Calu3 (cell line): Measurements from ENCODE around the gene CD34. TPM values are rescaled to one million over a fixed set of nuclear protein-coding genes. Genes with fewer than 3 reads are reported as not detected.

ENCODE experiments used
- Bru-seq: library from RNA; stranded (reverse); fragments of 400-500 nt; gene quantifications from one replicate; lab custom pipeline; 2021; lab: Mats Ljungman, UMichigan
- BruChase-seq, 2 experiments: library from RNA; stranded (reverse); fragments of 400-500 nt; gene quantifications; one replicate each; lab custom pipeline; 2021; lab: Mats Ljungman, UMichigan
- BruUV-seq: library from RNA; stranded (reverse); fragments of 400-500 nt; replicated peaks from 2 replicates; lab custom pipeline; 2021; lab: Mats Ljungman, UMichigan
- CTCF ChIA-PET: fragments of 300-600 bp; sonication (Branson Sonifier 250); formaldehyde crosslinking; loops from one replicate; lab custom pipeline; 2022; ENCODE audit warnings: antibody characterized with exemption; lab: Charles Lee
- DNase-seq: peaks from one replicate; pipeline ENCODE4 v3.0.0; 2022
- H3K27ac Mint-ChIP-seq: one replicate; pipeline ENCODE4 v1.8.0; 2022; ENCODE audit warnings: mixed read lengths; ENCODE audit not compliant: unreplicated experiment
- H3K27me3 Mint-ChIP-seq: one replicate; pipeline ENCODE4 v1.8.0; 2022; ENCODE audit warnings: mixed read lengths; ENCODE audit not compliant: unreplicated experiment
- H3K36me3 Mint-ChIP-seq: one replicate; pipeline ENCODE4 v1.8.0; 2022; ENCODE audit warnings: mild to moderate bottlenecking, moderate library complexity, mixed read lengths; ENCODE audit not compliant: insufficient read depth, unreplicated experiment
- H3K4me1 Mint-ChIP-seq: one replicate; pipeline ENCODE4 v1.8.0; 2022; ENCODE audit warnings: mild to moderate bottlenecking, low read depth, mixed read lengths; ENCODE audit not compliant: unreplicated experiment
- H3K4me3 Mint-ChIP-seq: one replicate; pipeline ENCODE4 v1.8.0; 2022; ENCODE audit warnings: mild to moderate bottlenecking, low read depth, moderate library complexity, mixed read lengths; ENCODE audit not compliant: unreplicated experiment
- H3K9me3 Mint-ChIP-seq: one replicate; pipeline ENCODE4 v1.8.0; 2022; ENCODE audit warnings: low read depth, mixed read lengths; ENCODE audit not compliant: unreplicated experiment
- intact Hi-C: fragments of 100-400 bp; cut with micrococcal nuclease; formaldehyde crosslinking; loops from one replicate; pipeline ENCODE4 v1.10.0; 2022; ENCODE audit not compliant: unreplicated experiment
- long read RNA-seq: library from polyadenylated mRNA; stranded (forward); transcript quantifications from one replicate; pipeline ENCODE4 v2.0.0, GENCODE V29; 2022
- total RNA-seq: library from RNA; stranded (reverse); gene quantifications from 2 replicates; pipeline ENCODE4 v1.2.3, GENCODE V29; 2022
- TF ChIP-seq, protein P1 (sequence below): fragments of 200-600 bp; IDR thresholded peaks from one replicate; pipeline ENCODE4 v1.8.0; 2022; ENCODE audit warnings: antibody characterized with exemption; ENCODE audit not compliant: unreplicated experiment

CD34 gene, protein sequence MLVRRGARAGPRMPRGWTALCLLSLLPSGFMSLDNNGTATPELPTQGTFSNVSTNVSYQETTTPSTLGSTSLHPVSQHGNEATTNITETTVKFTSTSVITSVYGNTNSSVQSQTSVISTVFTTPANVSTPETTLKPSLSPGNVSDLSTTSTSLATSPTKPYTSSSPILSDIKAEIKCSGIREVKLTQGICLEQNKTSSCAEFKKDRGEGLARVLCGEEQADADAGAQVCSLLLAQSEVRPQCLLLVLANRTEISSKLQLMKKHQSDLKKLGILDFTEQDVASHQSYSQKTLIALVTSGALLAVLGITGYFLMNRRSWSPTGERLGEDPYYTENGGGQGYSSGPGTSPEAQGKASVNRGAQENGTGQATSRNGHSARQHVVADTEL
- total RNA-seq: 0.24 and 0.34 TPM in 2 replicates
- Bru-seq, nascent RNA: not detected
- BruChase-seq, experiment 1, labeled RNA remaining after a 6-hour chase: percentile 11 among the genes with signal in this experiment
- percentile 9 among the genes with signal in this experiment for BruChase-seq, experiment 2, labeled RNA remaining after a 2-hour chase
- long read RNA-seq: 0 reads

DNA sequence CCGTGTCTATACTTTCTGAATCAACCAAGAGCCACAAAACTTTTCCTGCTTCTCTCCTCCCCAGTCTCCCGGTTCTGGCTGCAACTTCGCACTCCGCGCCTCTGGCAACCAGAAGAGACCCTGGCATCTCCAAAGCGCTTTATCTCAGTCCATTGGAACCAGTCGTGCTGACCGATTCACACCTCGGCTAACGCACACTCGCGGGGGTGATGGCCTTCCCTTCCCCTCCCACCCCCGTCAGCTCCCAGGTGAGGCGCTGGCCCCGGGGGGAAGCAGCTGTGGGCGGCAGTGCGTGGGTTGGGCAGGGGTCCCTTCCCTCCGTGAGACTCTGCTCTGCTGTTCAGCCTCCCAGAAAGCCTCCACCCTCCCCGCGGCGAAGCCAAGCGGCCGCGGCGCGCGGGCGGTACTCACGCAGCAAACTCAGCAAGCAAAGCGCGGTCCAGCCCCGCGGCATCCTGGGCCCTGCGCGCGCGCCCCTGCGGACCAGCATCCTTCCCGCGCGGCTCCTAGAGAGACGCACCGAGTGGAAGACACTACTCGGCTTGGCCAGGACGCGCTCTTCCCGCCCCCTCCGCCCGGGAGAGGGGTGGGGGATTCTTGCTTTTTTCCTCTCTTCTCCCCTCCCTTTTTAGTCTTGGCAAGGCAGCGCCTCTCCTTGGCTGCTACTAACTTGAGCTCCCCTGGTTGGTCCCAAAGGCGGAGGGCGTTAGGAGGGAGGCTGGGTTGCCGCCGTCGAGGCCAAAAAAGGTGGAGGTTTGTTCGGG is at the start of gene CD34:
Gene CD34, minus strand, starts transcription at position 535 of the 764 bp plus-strand sequence. Its CDS starts 45 bp downstream, at position 490.
- H3K9me3 Mint-ChIP-seq: no peaks in the 10 kb centered on the region
- peak within 1 kb of the TSS; percentile 4 for H3K27ac Mint-ChIP-seq
- peaks cover 26% of the 10 kb centered on the region for H3K4me1 Mint-ChIP-seq
- BruUV-seq: no TSS peak
- peaks cover 7% of the 10 kb centered on the region for H3K36me3 Mint-ChIP-seq
- DNase-seq: peak; percentile 35
- TF ChIP-seq, protein P1, sequence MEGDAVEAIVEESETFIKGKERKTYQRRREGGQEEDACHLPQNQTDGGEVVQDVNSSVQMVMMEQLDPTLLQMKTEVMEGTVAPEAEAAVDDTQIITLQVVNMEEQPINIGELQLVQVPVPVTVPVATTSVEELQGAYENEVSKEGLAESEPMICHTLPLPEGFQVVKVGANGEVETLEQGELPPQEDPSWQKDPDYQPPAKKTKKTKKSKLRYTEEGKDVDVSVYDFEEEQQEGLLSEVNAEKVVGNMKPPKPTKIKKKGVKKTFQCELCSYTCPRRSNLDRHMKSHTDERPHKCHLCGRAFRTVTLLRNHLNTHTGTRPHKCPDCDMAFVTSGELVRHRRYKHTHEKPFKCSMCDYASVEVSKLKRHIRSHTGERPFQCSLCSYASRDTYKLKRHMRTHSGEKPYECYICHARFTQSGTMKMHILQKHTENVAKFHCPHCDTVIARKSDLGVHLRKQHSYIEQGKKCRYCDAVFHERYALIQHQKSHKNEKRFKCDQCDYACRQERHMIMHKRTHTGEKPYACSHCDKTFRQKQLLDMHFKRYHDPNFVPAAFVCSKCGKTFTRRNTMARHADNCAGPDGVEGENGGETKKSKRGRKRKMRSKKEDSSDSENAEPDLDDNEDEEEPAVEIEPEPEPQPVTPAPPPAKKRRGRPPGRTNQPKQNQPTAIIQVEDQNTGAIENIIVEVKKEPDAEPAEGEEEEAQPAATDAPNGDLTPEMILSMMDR: no peak
- peak within 1 kb of the TSS; percentile 65 for H3K4me3 Mint-ChIP-seq
- intact Hi-C loops: no loop called here
- peaks cover 38% of the 10 kb centered on the region for H3K27me3 Mint-ChIP-seq
- CTCF ChIA-PET: interaction anchor here (1.0 to 1.1 kb wide), 2 partner anchors 13 to 25 kb away, joined by 3 read pairs; no protein-coding TSS in a partner anchor

DNA sequence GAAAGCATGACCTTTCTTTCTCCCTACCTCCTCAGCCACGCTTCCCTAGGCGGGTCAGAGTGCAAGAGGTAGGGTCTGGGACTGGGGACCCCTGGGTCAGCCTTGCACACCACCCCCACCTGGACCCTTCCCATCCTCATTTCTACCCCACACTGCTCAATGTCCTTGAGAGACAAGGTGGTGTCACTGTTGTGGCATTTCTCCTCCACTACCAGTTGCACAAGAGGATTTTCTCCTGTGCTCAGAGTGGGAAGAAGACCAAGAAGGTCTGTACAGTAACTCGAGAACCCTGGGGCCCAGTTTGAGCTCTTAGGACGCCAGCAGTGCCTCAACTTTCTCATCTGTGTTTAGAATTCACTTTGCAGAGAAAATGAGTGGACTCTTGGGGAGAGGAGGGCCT is 49.4 kb upstream of the CD34 start:
- H3K27me3 Mint-ChIP-seq: peaks cover 14% of the 10 kb centered on the region
- H3K9me3 Mint-ChIP-seq: no peaks in the 10 kb centered on the region
- TF ChIP-seq, protein P1: no peak
- CTCF ChIA-PET: no interaction called here
- intact Hi-C loops: no loop called here
- peaks cover 20% of the 10 kb centered on the region for H3K36me3 Mint-ChIP-seq
- no TSS peak for BruUV-seq
- peaks cover 22% of the 10 kb centered on the region for H3K4me1 Mint-ChIP-seq
- no peak for DNase-seq
- no peak overlapping the region for H3K27ac Mint-ChIP-seq
- no peak overlapping the region for H3K4me3 Mint-ChIP-seq

DNA sequence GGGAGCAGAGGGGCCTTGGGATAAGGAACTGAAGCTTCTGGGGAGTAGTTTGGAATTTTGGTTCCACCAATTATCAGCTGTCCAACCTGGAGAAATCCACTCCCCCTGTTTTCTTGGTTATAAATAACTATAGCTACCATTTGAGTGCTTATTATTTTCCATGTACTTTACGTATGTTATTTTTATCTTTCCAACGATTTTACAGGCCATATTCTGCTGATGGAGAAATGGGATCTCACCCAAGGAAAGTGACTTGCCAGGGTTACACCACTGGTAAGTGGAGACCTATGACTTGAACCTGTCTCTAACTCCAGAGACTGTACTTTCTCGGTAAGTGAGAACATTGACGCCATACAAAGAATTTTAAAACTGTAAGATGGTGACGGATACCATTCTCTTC is 49.0 kb upstream of the CD34 start:
- Mint-ChIP-seq H3K27me3 (peaks cover 14% of the 10 kb centered on the region), H3K36me3 (peaks cover 20% of the 10 kb centered on the region), H3K9me3 (no peaks in the 10 kb centered on the region), H3K4me1 (peaks cover 22% of the 10 kb centered on the region), H3K4me3 (peak overlapping the region; percentile 57), H3K27ac (no peak overlapping the region)
- intact Hi-C loops: no loop called here
- DNase-seq: no peak
- TF ChIP-seq, protein P1: no peak
- BruUV-seq: no TSS peak
- CTCF ChIA-PET: no interaction called here

DNA sequence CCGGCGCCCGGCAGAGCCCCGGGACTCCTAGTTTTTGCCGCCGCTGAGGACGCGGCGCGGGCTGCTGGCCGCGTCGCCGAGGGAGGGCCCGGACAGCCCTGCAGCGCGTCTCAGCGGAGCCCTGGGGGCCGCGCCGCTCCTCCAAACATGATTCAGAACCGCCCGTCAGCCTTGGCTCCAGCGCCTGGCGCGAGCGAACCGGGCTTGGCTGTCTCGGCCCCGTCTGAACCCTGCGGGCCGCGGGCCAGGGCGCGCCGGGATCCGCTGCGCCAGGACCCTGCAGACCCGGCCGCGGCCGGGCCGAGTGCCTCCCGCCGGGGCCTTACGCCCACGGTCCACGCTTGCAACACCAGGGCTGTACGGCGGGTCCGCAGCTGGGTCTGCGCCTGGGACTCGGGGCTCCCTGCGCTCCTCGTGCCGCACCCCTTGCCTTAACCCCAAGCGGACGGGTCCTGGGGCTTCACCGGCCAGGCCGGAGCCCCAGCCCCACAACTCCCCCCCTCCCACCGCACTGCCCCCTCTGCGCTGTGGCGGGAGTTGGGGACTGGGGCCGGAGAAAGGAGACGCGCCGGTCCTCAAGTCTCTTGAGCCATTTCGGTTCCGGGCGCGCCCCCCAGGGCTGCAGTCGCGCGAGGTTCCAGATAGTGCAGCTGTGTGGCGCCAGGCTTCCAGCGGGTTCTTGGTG is 48.4 kb upstream of the CD34 start:
- Mint-ChIP-seq H3K27ac (no peak overlapping the region), H3K36me3 (peaks cover 20% of the 10 kb centered on the region), H3K27me3 (peaks cover 14% of the 10 kb centered on the region), H3K4me3 (peak overlapping the region; percentile 57), H3K4me1 (peaks cover 17% of the 10 kb centered on the region), H3K9me3 (no peaks in the 10 kb centered on the region)
- no TSS peak for BruUV-seq
- intact Hi-C loops: no loop called here
- CTCF ChIA-PET: no interaction called here
- TF ChIP-seq, protein P1: no peak
- DNase-seq: no peak
